OCI-LY7 (cell line): ENCODE data around the gene ZFHX3.

Experiments
- EZH2phosphoT487 ChIP-seq: fragments of 200-600 bp; sonication (generic); IDR thresholded peaks from 2 replicates; pipeline ENCODE4 v1.6.1; 2018; ENCODE audit warnings: low read depth, borderline replicate concordance, mild to moderate bottlenecking, mixed run types, antibody characterized with exemption, low read length, moderate library complexity, mixed read lengths
- TF ChIP-seq, protein P1 (sequence below): fragments of 200-600 bp; sonication (generic); conservative IDR thresholded peaks from 2 replicates; pipeline ENCODE4 v1.5.1; 2014; ENCODE audit warnings: mild to moderate bottlenecking, antibody characterized with exemption, low read length, moderate library complexity, mixed read lengths

DNA sequence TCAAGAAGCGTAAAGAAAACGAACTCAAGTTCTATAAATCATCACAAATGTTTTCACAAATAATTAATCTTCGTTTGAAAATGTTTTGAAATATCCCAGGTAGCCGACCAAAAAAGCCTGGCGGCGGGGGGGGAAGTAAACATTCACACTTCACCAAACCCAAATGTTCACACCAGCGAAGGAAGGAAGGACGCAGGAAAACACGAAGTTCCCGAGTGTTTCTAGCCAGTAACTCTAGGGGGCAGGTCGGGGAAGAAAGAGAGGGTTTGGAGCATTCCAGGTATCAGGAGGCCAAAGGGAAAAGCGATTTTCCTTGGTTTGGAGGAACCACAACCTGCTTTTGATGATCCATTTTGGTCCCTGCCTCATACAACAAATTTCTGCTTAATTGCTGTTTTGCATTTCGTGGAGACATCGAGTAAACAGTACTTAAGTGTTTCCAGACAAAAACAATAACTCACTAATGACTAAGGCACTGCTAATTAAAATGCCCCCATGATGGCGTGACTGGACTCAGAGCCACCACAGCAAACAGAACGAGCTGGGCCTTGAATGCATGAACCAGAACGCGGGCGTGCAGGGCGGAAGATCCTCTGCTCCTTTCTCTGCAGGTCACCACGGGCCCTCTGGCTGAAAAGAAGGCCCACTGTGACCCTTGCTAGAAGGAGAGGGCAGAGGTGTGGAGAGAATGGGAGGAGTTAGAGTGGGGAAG lies 16.6 kb downstream of the ZFHX3 start:
- TF ChIP-seq, protein P1, sequence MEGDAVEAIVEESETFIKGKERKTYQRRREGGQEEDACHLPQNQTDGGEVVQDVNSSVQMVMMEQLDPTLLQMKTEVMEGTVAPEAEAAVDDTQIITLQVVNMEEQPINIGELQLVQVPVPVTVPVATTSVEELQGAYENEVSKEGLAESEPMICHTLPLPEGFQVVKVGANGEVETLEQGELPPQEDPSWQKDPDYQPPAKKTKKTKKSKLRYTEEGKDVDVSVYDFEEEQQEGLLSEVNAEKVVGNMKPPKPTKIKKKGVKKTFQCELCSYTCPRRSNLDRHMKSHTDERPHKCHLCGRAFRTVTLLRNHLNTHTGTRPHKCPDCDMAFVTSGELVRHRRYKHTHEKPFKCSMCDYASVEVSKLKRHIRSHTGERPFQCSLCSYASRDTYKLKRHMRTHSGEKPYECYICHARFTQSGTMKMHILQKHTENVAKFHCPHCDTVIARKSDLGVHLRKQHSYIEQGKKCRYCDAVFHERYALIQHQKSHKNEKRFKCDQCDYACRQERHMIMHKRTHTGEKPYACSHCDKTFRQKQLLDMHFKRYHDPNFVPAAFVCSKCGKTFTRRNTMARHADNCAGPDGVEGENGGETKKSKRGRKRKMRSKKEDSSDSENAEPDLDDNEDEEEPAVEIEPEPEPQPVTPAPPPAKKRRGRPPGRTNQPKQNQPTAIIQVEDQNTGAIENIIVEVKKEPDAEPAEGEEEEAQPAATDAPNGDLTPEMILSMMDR, result no peak
- no peak for TF ChIP-seq EZH2phosphoT487
